Upper lobe of right lung (tissue), 1 donor: Measurements from ENCODE around the gene CCL22. TPM values are rescaled to one million over a fixed set of nuclear protein-coding genes. Genes with fewer than 3 reads are reported as not detected.
"Not testable (repeated sequence)": the region's sequence is repeated elsewhere in the genome, so short reads cannot be mapped to it uniquely, and the experiment has no call there.

Experiments
- ATAC-seq: fragments of 200-7000 bp; cut with Tn5 transposase; one replicate; pipeline ENCODE4 v1.9.1; 2020; ENCODE audit warnings: mild to moderate bottlenecking, moderate library complexity
- DNase-seq: peaks from one replicate; pipeline ENCODE4 v3.0.0-alpha.2; 2020
- H3K27ac ChIP-seq: fragments of 200-600 bp; one replicate; pipeline ENCODE4 v1.8.0; 2022
- H3K27me3 ChIP-seq: fragments of 200-600 bp; one replicate; pipeline ENCODE4 v1.8.0; 2022; ENCODE audit warnings: mild to moderate bottlenecking
- H3K36me3 ChIP-seq: fragments of 200-600 bp; one replicate; pipeline ENCODE4 v1.8.0; 2022
- H3K4me1 ChIP-seq: fragments of 200-600 bp; one replicate; pipeline ENCODE4 v1.8.0; 2022
- H3K4me3 ChIP-seq: fragments of 200-600 bp; one replicate; pipeline ENCODE4 v1.8.0; 2022; ENCODE audit warnings: mild to moderate bottlenecking
- H3K9me3 ChIP-seq: fragments of 200-600 bp; one replicate; pipeline ENCODE4 v1.8.0; 2022
- CTCF ChIP-seq: fragments of 200-600 bp; IDR thresholded peaks from one replicate; pipeline ENCODE4 v1.8.0; 2022; ENCODE audit warnings: antibody characterized with exemption
- intact Hi-C: fragments of 100-400 bp; cut with DNase I; formaldehyde crosslinking; loops from one replicate; pipeline ENCODE4 v1.11.0; 2022
- total RNA-seq: library from RNA; stranded (reverse); fragmentation: NEBNext Ultra II Directional; extraction: Animal tissue kit (Norgen Biotek cat#: 25700); gene quantifications from one replicate; pipeline ENCODE4 v1.2.1, GENCODE V29; 2021
- donor health status: DM: no; HTN: yes; CAD: no; lungs with severe emphysema.

The CCL22 gene
- total RNA-seq, 1 donor from 2014 or later, result 3.8 TPM

- Histone ChIP-seq H3K27ac (no peak overlapping the region), H3K27me3 (no peaks in the 10 kb centered on the region), H3K4me3 (no peak overlapping the region), H3K36me3 (no peaks in the 10 kb centered on the region), H3K9me3 (no peaks in the 10 kb centered on the region), H3K4me1 (peaks cover 12% of the 10 kb centered on the region)
- DNase-seq (no peak), ATAC-seq (no peak)
- TF ChIP-seq CTCF, result no peak
- intact Hi-C loops, result no loop called here
These were observed 34.1 kb downstream of the CCL22 start for GRCh38 chr16:57392694-57393093.

GRCh38 chr16:57394444-57394843, 35.9 kb downstream of the CCL22 start:
- Histone ChIP-seq H3K27me3 (no peaks in the 10 kb centered on the region), H3K4me3 (no peak overlapping the region), H3K4me1 (peaks cover 6% of the 10 kb centered on the region), H3K9me3 (no peaks in the 10 kb centered on the region), H3K27ac (no peak overlapping the region), H3K36me3 (no peaks in the 10 kb centered on the region)
- DNase-seq, result no peak
- ATAC-seq, result peak; percentile 46
- intact Hi-C loops, result no loop called here
- no peak for TF ChIP-seq CTCF

GRCh38 chr16:57395026-57395425, 36.4 kb downstream of the CCL22 start:
- ATAC-seq (no peak), DNase-seq (no peak)
- H3K36me3 ChIP-seq, result no peaks in the 10 kb centered on the region
- H3K27ac ChIP-seq, result no peak overlapping the region
- TF ChIP-seq CTCF, result no peak
- H3K4me1 ChIP-seq, result peaks cover 6% of the 10 kb centered on the region
- no peaks in the 10 kb centered on the region for H3K27me3 ChIP-seq
- H3K9me3 ChIP-seq, result no peaks in the 10 kb centered on the region
- intact Hi-C loops, result no loop called here
- H3K4me3 ChIP-seq, result no peak overlapping the region

GRCh38 chr16:57396786-57397185, 38.2 kb downstream of the CCL22 start:
- Histone ChIP-seq H3K27ac (no peak overlapping the region), H3K27me3 (no peaks in the 10 kb centered on the region), H3K9me3 (no peaks in the 10 kb centered on the region), H3K4me1 (no peaks in the 10 kb centered on the region), H3K36me3 (no peaks in the 10 kb centered on the region), H3K4me3 (no peak overlapping the region)
- ATAC-seq, result no peak
- no peak for TF ChIP-seq CTCF
- intact Hi-C loops, result no loop called here
- no peak for DNase-seq

GRCh38 chr16:57397493-57397892, 38.9 kb downstream of the CCL22 start:
- H3K4me1 ChIP-seq, H3K9me3 ChIP-seq, ATAC-seq, H3K27ac ChIP-seq, H3K4me3 ChIP-seq, DNase-seq, intact Hi-C loops, H3K27me3 ChIP-seq, H3K36me3 ChIP-seq: not testable (repeated sequence)

GRCh38 chr16:57401943-57402640, 43.5 kb downstream of the CCL22 start:
- intact Hi-C loops, result no loop called here
- peak; percentile 58 for DNase-seq
- TF ChIP-seq CTCF, result no peak
- Histone ChIP-seq H3K27ac (no peak overlapping the region), H3K27me3 (no peaks in the 10 kb centered on the region), H3K36me3 (no peaks in the 10 kb centered on the region), H3K9me3 (no peaks in the 10 kb centered on the region), H3K4me1 (no peaks in the 10 kb centered on the region), H3K4me3 (no peak overlapping the region)
- ATAC-seq, result no peak
